ENCODE data around the gene SHISA8.

GRCh38 chr22:41951898-41952474, 37.1 kb upstream of the SHISA8 start, which contains the start of gene SMIM45:
- TF ChIP-seq CTCF (IDR thresholded peaks at IDR 0.05) (no peak), POLR2A (IDR thresholded peaks at IDR 0.05) (no peak), POLR2AphosphoS5 (IDR thresholded peaks at IDR 0.05; ENCODE audit: insufficient read depth in 1 of 2, low read depth in 1 of 2) (no peak)

All from vagina (tissue), 2 donors.